ENCODE measurements around the gene FAM98C.

The FAM98C gene

DNA sequence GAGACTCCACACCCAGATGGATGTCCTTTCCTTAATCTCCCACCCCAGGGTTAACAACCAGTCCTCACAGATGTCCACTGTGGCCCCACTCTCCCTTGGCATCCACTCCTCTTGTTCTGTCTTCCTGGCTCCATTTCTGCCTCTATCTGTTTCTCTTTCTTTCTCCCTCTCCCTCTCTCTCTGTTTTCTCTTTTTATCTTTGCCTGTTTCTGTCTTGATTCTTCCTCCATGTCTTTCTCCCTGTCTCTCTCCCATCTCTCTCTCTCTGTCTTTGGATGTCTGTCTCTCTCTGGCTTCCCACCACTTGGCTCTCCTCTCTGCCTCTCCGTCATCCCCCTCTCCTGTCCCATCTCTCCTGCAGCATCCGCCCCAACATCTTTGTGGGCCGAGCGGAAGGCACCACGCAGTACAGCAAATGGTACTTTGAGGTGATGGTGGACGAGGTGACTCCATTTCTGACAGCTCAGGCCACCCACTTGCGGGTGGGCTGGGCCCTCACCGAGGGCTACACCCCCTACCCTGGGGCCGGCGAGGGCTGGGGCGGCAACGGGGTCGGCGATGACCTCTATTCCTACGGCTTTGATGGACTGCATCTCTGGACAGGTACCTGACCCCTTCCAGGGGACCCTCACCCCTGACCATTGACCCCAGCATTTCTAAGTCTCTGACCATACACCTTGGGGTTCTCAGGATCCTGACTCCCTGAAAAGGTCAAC is 55.0 kb downstream of the FAM98C start:
- DNase-seq (ENCODE audit: low spot score): no peak

Measured in D341Med (cell line).